NCI-H774 (cell line): Measurements from ENCODE around the gene STON2.

Source experiments
- DNase-seq: peaks from one replicate; lab custom pipeline; 2025; lab: John Stamatoyannopoulos, UW

The STON2 gene

DNA sequence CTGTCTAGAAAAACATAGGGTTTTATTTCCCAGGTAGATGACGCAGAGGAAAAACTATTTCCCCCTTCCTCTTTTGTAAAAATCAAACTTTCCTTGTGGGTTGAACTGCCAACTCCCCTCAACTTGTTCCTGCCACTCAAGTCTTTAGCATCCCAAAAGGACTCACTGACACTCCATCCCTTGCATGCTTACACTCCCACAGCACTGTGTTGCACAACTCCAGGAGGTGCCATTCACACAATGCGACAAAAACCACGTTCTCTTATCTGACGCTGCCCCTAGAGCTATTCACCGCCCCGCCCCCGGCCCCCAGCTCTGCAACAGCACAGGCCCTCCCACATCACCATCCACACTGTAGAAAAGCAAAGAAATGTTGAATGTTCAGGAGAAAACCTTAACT lies 16.9 kb upstream of the STON2 start:
- DNase-seq: no peak

- no peak for DNase-seq
These were observed 16.2 kb upstream of the STON2 start for GRCh38 chr14:81416194-81416952.

DNA sequence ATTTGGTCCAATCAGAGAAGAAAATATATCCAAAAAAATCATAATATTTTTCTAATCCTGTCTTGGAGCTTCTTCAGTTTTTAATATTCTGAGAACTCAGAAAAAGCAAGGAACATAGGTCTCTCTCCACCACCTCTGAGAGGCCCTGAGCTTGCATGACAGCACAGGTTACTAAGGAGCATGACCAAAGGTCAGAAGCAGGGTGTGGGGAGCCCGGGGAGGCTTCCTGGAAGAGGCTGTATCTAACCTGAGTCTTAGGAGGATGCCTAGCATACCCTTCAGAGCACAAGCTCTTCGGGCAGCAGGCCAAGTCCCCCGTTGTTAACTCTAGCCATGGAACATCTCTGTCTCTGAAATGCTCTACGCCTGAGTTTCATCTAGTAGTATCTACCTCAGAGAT lies 15.7 kb upstream of the STON2 start:
- DNase-seq: no peak

- DNase-seq: no peak
These were observed 14.0 kb upstream of the STON2 start for GRCh38 chr14:81414123-81414522.

DNA sequence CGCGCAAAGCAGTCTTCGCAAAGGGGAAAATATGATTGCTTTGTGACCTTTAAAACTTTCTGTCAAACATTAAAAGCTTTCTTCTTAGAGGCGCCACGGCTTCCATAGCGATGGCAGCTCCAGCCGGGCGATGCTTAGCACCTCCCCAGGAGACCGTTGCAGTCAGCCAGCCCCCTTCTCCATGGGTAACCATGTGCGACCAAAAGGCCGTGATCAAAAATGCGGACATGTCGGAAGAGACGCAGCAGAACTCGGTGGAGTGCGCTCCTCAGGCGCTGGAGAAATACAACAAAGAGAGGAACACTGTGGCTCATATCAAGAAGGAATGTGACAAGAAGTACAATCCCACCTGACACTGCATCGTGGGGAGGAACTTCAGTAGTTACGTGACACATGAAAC lies 12.7 kb upstream of the STON2 start:
- no peak for DNase-seq

DNA sequence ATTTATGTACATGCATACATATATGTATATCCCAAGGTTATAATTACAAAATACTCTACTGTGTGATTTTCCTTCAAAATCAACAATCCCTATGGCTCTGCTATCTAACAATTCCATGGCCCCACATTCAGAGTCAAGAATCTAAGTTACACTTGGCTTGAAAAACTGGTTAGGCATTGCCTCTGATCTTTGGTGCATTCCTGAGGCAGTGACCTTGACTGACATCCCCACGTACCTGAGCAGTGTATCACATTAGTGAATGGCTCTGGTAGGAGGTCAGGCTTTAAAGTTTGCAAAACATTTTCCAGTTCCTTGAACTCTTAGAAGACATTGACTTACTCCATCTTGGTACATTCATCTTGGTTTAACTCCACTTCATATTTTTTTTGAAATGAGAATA lies 8.5 kb upstream of the STON2 start:
- no peak for DNase-seq

GRCh38 chr14:81406863-81407262 lies 6.7 kb upstream of the STON2 start:
- DNase-seq: no peak

DNA sequence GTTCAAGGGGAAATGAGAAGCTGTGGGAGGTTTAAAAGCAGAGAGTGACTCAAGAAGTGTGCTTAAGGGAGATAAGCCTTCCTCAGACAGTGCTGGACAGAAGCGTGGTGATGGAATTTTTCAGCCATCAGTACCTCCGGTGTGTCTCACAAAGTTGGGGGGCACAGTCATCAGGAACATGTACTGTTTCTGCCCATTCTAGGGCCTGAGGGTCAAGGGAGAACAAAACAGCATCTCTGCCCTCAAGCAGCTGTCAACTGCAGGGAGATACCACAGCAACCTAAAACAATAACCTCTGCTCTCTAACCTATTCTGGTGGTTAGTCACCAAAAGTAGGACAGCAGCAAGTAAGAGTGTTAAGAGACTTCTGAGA lies 2.0 kb upstream of the STON2 start:
- no peak for DNase-seq

DNA sequence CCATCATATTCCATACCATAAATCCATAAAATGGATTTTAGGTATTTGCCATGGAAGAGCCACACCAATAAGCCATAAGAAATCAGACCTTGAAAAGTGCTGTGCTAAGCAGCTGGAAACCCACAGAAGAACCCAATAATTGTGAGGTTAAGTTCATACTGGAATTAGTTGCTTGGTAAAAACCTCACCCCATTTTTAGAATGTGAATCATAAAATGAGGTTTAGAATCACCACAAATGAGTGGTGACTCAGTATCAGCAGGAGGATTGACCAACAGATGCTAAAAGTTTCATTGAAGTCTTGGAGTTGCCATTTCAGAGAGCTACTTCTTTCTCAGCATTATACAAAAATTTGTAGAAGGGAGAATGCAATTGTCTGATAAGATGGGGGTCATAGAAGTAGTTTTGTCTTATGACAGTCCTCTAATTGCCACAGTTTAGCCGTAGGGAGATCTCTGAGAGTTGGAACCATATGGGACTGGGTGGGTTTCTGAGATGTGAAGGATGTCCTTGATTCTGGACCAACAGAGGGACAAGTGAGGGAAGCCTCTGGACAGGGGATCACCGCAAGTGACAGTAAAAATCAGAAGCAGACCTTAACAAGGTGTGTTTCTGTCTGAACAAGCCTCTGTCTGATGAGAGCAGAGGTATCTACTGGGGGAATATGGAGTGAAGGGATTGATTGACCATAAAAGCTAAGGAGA lies 1.4 kb upstream of the STON2 start:
- DNase-seq: no peak

GRCh38 chr14:81400852-81401251 lies 728 bp upstream of the STON2 start:
- DNase-seq: no peak

- no peak for DNase-seq
These were observed 1.8 kb downstream of the STON2 start for GRCh38 chr14:81398196-81398891.

- no peak for DNase-seq
These were observed 4.0 kb downstream of the STON2 start for GRCh38 chr14:81396113-81396512.

GRCh38 chr14:81394739-81395138 lies 5.4 kb downstream of the STON2 start:
- no peak for DNase-seq

DNA sequence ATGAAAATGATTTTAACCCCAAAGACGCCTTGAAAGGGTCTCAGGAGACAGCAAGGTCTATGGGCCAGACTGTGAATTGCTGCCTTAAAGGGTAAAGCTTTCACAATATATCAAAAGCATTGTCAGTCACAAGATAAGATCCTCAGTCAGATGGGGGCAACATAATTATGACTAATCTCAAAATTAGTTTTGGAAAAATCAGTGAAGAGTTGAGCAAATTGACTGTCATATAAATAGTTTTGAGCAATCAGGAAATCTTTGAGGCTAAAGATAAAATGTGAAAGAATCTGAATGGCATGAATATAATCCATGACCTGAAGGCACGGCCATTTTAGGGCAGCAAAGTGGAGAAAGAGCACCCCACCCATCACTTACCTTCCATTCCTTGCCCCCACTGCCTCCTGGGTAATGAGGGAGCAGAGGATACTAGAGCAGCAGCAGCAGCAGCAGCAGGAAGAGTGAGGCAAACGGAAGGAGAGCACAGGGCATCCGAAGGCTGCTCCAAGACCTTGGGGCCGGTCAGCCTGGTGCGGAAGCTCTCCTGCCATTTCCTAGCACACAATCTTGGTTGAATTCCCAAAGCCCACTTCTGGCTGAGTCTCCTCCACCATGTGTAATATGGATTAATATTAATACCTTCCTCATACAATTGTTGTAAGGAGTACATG lies 7.0 kb downstream of the STON2 start:
- no peak for DNase-seq

GRCh38 chr14:81392052-81392451 lies 8.1 kb downstream of the STON2 start:
- DNase-seq: no peak

DNA sequence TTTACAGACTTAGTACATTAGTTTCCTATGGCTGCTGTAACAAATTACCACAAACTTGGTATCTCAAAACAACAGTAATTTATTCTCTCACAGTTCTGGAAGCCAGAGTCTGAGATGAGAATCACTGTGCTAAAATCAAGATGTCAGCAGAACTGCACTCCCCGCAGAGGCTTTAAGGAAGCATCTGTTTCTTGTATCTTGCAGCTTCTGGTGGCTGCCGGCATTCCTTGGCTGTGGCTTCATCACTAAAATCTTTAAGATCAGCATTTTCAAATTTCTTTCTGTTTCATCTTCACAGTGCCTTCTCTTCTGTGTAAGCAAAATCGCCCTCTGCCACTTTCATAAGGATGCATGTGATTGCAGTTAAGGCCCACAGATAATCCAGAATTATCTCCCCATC lies 9.4 kb downstream of the STON2 start:
- DNase-seq: no peak

- DNase-seq: no peak
These were observed 11.8 kb downstream of the STON2 start for GRCh38 chr14:81388336-81388735.

DNA sequence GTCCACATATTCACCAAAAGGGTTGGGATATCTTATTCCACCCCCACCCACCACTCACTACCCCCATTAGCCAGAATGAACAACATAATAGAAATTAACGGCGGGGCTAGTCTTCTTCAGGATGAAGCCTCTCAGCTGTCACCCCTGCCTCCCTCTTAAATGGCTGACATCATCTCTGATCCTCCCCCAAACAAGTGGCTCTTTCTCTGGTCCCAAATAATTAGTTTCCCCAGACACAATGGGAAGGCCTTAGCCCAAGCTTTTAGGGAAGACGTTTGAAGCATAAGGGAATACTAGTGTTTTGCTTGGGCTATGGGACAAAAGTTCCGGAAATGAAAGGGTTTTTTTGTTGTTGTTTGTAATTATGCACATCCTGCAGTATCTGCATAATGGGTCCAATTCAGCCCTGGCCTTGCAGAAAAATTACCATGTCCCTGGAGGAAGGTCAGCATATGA lies 13.8 kb downstream of the STON2 start:
- DNase-seq: no peak

GRCh38 chr14:81385886-81386285 lies 14.2 kb downstream of the STON2 start:
- DNase-seq: no peak

DNA sequence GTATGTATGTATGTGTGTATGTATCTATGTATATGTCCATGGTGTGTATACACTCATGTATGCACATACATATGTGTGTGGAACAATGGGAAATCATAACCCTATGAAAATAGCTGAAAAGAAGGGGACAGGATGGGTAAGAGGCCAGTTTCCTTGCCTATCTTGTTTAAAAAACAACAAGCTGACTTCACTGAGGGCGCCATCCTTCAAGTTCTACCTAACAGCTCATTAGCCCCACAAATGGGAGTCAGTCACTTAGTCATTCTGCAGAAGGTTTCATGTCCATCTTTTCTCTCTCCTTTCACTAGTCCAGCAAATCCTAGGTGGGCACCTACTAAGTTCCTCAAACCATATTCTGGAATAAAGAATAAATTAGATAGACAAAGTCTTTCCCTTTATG lies 14.7 kb downstream of the STON2 start:
- no peak for DNase-seq

DNA sequence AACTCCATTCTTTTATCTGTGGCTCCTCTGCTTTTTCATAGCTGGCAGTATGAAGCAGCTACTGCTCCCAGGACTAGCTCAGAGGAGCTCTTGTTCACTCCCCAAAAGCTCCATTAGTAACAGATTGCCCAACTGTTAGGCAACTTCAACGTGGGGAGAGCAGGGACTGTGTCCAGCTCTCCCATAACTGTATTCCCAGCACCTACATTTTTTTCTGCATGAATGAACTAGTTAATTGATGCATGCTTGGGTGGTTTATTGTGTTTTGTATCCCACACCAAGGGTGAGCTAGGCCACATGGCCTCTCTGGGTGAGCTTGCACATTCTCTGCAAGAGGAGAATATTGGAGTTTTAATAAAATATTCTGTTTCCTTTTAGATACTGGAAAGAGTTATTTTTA lies 15.2 kb downstream of the STON2 start:
- no peak for DNase-seq

GRCh38 chr14:81382517-81383225 lies 17.5 kb downstream of the STON2 start:
- no peak for DNase-seq
